AG09309 (cell line): ENCODE results near the gene LRRK1.

Experiments used
- DNase-seq: peaks from one replicate; pipeline ENCODE4 v3.0.0-alpha.2; 2010; ENCODE audit warnings: low read depth
- H3K4me3 ChIP-seq: 2 replicates; pipeline ENCODE4 v1.5.1; 2011; ENCODE audit warnings: mild to moderate bottlenecking, low read depth, low read length, moderate library complexity; ENCODE audit not compliant: control insufficient read depth
- CTCF ChIP-seq: IDR thresholded peaks from 2 replicates; pipeline ENCODE4 v1.5.1; 2011; ENCODE audit warnings: mild to moderate bottlenecking, low read depth, low read length, inconsistent platforms; ENCODE audit not compliant: insufficient read depth, control insufficient read depth; ENCODE audit errors: missing control alignments

Gene LRRK1

GRCh38 chr15:101084801-101085200 is 165.6 kb downstream of the LRRK1 start:
- no peak for DNase-seq
- no peak for TF ChIP-seq CTCF
- H3K4me3 ChIP-seq: no peak overlapping the region

DNA sequence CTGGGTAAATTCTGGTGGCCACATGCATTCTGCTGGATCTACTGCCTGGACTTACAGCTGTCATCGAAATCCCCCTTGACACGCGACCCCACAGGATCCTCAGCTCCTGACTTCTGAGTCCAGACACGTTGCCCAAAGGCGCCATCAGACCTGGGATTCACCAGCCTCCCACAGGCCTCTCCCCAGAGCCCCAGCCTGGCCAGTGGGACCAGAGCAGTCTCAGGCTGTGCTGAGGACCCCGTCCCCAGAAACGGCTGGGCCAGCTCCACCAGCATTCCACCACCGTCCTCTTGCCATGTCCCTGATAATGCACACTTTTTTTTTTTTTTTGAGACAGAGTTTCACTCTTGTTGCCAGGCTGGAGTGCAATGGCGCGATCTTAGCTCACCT is 166.1 kb downstream of the LRRK1 start:
- DNase-seq: no peak
- no peak overlapping the region for H3K4me3 ChIP-seq
- no peak for TF ChIP-seq CTCF

DNA sequence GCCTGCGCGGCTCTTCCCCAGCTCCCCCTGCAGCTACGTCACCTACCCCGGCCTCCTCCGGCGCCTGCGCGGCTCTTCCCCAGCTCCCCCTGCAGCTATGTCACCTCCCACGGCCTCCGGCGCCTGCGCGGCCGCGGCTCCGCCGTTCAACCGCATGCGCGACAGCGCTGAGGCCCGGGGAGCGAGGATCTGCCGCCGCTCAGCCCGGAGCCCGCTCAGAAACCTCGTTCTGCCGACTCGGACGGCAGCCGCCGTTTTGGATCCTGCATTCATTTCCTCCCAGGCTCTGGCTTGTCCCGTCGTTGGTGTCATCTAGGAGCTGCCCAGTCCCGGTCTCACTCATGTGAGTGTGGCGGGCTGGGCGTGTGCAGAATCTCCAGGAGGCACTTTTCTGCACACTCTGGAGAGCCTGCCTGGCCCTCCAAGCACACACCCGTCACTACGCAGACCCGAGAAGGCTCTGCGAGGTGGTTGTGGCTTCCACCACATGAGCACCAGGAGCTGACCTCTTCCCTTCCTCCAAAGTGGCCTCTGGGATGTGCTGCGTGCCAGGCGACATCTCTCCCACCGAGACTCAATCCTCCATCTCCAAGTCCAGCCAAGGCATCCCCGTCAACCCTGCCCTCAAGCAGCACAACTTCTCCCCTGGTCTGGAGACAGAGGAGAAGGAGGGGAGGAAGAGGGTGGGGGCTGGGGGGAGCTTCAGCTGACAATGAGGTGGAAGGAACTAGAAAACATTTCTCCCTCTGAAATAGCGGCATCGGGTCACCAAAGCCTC is 167.4 kb downstream of the LRRK1 start:
- H3K4me3 ChIP-seq: no peak overlapping the region
- no peak for TF ChIP-seq CTCF
- DNase-seq: no peak

DNA sequence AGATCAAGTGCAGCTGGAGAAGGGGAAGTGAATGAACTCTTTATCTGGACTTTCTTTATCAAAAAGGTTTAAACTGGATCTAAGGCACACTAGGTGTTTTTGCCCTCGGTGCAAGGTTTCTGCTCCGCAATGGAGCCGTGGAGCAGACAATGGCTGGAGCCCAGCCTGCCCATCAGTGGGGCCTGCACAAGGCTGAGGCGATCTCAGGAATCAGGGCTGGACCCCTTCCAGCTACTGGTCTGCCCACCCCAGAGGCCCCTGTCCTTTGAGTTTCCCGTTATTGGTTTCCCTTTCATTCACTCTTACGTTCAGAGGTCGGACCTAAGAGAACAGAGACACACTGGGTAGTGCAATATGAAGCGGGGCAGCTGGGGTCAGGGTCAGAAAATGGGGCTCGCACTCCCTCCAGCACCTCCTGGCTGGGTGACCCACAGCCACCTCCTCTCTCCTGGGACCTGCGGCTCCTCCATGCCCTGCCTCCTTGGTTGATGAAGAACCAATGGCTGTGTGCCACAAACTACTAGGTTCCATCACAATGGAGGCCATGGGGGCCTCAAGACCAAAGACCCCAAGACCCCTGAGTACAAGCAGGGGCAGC is 168.1 kb downstream of the LRRK1 start:
- DNase-seq: no peak
- H3K4me3 ChIP-seq: no peak overlapping the region
- no peak for TF ChIP-seq CTCF

- no peak for DNase-seq
- no peak for TF ChIP-seq CTCF
- no peak overlapping the region for H3K4me3 ChIP-seq
These were observed 169.1 kb downstream of the LRRK1 start for GRCh38 chr15:101088271-101088670.

GRCh38 chr15:101088788-101089578 is 169.8 kb downstream of the LRRK1 start:
- no peak for DNase-seq
- peak; percentile 70 for TF ChIP-seq CTCF
- peak overlapping the region; percentile 28 for H3K4me3 ChIP-seq
